ENCODE data around the gene SUPT3H. TPM values are rescaled to one million over a fixed set of nuclear protein-coding genes. Genes with fewer than 3 reads are reported as not detected.
"Not testable (repeated sequence)": the region's sequence is repeated elsewhere in the genome, so short reads cannot be mapped to it uniquely, and the experiment has no call there.

Gene SUPT3H
- total and polyA plus RNA-seq, 2 of the 13 experiments (the other 11 are each of a cell fraction or from before 2014, with no cell fraction given): 11.9 to 36.1 TPM

DNA sequence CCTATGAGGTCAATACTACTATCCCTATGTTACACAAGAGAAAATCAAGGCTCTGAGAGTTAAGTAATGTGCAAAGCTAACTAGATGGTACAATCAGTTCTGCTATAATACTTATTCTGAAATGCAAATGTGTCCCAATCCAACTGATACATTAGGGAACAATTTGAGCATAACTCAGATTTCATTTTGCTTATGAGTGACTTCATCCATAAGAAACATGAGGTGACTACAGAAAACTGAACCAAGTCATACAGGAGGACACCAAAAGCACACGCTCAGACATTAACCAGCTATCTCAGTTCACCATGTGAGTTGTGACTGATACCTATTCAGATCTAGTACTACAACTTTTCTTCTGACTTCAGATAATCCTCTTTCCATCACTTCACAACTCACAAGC lies 229.5 kb downstream of the SUPT3H start:
- ATAC-seq: no peak
- H3K36me3 ChIP-seq (replicated peaks in 1 of 2; ENCODE audit: control insufficient read depth in 1 of 2, insufficient read depth in 2 of 2, low read length in 2 of 2): no peaks in the 10 kb centered on the region
- FAIRE-seq: no peak
- intact Hi-C loops (cut with micrococcal nuclease; ENCODE audit: unreplicated experiment) (no loop called here), in situ Hi-C loops (cut with HindIII; ENCODE audit: extremely low pct_ligation_motif_present, low pct_unique_long_range_greater_than_20kb) (no loop called here)
- no peak for DNase-seq (ENCODE audit: low spot score)
- no peak overlapping the region for H3K9ac ChIP-seq (ENCODE audit: insufficient read depth, low read depth, low read length)
- CTCF ChIA-PET (ENCODE audit: low intra/inter-chr PET ratio, low total read pairs): no interaction called here
- no peak overlapping the region for H3K27ac ChIP-seq (ENCODE audit: extremely low read length, insufficient read depth, low read length)
- no TSS peak for BruUV-seq (replicated peaks)
- H3K9me3 ChIP-seq (ENCODE audit: low read length): peaks cover 6% of the 10 kb centered on the region; the same call in 1 of the 2 replicates
- H3K4me1 ChIP-seq (ENCODE audit: insufficient read depth, low read length): no peaks in the 10 kb centered on the region
- H2AFZ ChIP-seq (ENCODE audit: low read length): no peak overlapping the region
- H3K4me2 ChIP-seq (ENCODE audit: low read depth, low read length): no peak overlapping the region
- TF ChIP-seq KAT7 (CRISPR knock-in tag; IDR thresholded peaks at IDR 0.05; ENCODE audit: borderline replicate concordance): no peak
- no peak for TF ChIP-seq MIER2 (CRISPR knock-in tag; IDR thresholded peaks at IDR 0.05)
- TF ChIP-seq, protein P1, sequence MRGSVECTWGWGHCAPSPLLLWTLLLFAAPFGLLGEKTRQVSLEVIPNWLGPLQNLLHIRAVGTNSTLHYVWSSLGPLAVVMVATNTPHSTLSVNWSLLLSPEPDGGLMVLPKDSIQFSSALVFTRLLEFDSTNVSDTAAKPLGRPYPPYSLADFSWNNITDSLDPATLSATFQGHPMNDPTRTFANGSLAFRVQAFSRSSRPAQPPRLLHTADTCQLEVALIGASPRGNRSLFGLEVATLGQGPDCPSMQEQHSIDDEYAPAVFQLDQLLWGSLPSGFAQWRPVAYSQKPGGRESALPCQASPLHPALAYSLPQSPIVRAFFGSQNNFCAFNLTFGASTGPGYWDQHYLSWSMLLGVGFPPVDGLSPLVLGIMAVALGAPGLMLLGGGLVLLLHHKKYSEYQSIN (CRISPR knock-in tag; IDR thresholded peaks at IDR 0.05; ENCODE audit: borderline replicate concordance): no peak
- H3K4me3 ChIP-seq (replicated peaks in 1 of 3; ENCODE audit: insufficient read depth in 1 of 3, low read depth in 2 of 3, low read length in 3 of 3): no peak overlapping the region
- no peaks in the 10 kb centered on the region for H4K20me1 ChIP-seq (ENCODE audit: insufficient read depth, low read length)
- H3K27me3 ChIP-seq (ENCODE audit: control insufficient read depth in 1 of 2, insufficient read depth in 2 of 2, low read length in 2 of 2): no peaks in the 10 kb centered on the region
- WGBS (ENCODE audit: low lambda C conversion rate): 100% methylated on average over 1 of the region's 1 CpG
- POLR2A ChIA-PET: no interaction called here
- no peaks in the 10 kb centered on the region for H3K79me2 ChIP-seq (ENCODE audit: insufficient read depth, low read length)

DNA sequence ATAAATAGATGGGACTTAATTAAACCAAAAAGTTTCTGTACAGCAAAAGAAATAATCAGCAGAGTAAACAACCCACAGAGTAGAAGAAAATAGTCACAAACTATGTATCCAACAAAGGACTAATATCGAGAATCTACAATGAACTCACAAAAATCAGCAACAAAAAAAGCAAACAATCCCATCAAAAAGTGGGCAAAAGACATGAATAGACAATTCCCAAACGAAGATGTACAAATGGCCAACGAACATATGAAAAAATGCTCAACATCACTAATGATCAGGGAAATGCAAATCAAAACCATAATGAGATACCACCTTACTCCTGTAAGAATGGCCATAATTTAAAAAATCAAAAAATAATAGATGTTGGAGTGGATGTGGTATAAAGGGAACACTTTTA lies 232.1 kb downstream of the SUPT3H start:
- BruUV-seq (replicated peaks); H4K20me1 ChIP-seq (ENCODE audit: insufficient read depth, low read length); in situ Hi-C loops (cut with HindIII; ENCODE audit: extremely low pct_ligation_motif_present, low pct_unique_long_range_greater_than_20kb); H3K27me3 ChIP-seq (ENCODE audit: control insufficient read depth in 1 of 2, insufficient read depth in 2 of 2, low read length in 2 of 2); H3K79me2 ChIP-seq (ENCODE audit: insufficient read depth, low read length); H3K4me3 ChIP-seq (replicated peaks in 1 of 3; ENCODE audit: insufficient read depth in 1 of 3, low read depth in 2 of 3, low read length in 3 of 3); intact Hi-C loops (cut with micrococcal nuclease; ENCODE audit: unreplicated experiment); H3K4me2 ChIP-seq (ENCODE audit: low read depth, low read length); H3K27ac ChIP-seq (ENCODE audit: extremely low read length, insufficient read depth, low read length); H3K4me1 ChIP-seq (ENCODE audit: insufficient read depth, low read length); ATAC-seq; POLR2A ChIA-PET; H3K36me3 ChIP-seq (replicated peaks in 1 of 2; ENCODE audit: control insufficient read depth in 1 of 2, insufficient read depth in 2 of 2, low read length in 2 of 2); H3K9ac ChIP-seq (ENCODE audit: insufficient read depth, low read depth, low read length); CTCF ChIA-PET (ENCODE audit: low intra/inter-chr PET ratio, low total read pairs); FAIRE-seq; DNase-seq (ENCODE audit: low spot score); H2AFZ ChIP-seq (ENCODE audit: low read length): not testable (repeated sequence)
- WGBS (ENCODE audit: low lambda C conversion rate): 62% methylated on average over 3 of the region's 3 CpGs
- H3K9me3 ChIP-seq (ENCODE audit: low read length): peaks cover 13% of the 10 kb centered on the region; the same call in 1 of the 2 replicates

Data from HepG2 (cell line).